Common myeloid progenitor, CD34-positive (primary cell): ENCODE results near the gene CST6.

Experiments
- CTCF ChIA-PET: fragments of 350-600 bp; sonication (Branson Sonifier 250); formaldehyde crosslinking; loops from one replicate; lab custom pipeline; 2021; ENCODE audit warnings: antibody characterized with exemption; lab: Charles Lee
- POLR2A ChIA-PET: fragments of 350-600 bp; sonication (Branson Sonifier 250); formaldehyde crosslinking; loops from one replicate; lab custom pipeline; 2021; ENCODE audit warnings: antibody characterized with exemption; lab: Charles Lee
- DNase-seq, 3 donors: peaks; one replicate each; pipeline versions ENCODE4 v3.0.0 to v3.0.0-alpha.2; 2013
- H3K27ac ChIP-seq, 2 experiments: 1 replicate in 1 of 2; 2 replicates in 1 of 2; pipeline ENCODE4 v1.7.0; 2013; ENCODE audit warnings: inconsistent platforms in 2 of 2, low read length in 2 of 2, mild to moderate bottlenecking in 2 of 2, low read depth in 1 of 2, moderate library complexity in 1 of 2; ENCODE audit not compliant: severe bottlenecking in 2 of 2, insufficient read depth in 1 of 2, poor library complexity in 1 of 2
- H3K27me3 ChIP-seq, 5 experiments: replicated peaks in 2 of 5; 1 replicate in 3 of 5; 2 replicates in 2 of 5; pipeline versions ENCODE4 v1.6.1 to v1.7.0; 2013; ENCODE audit warnings: low read length in 4 of 5, mild to moderate bottlenecking in 2 of 5, moderate library complexity in 2 of 5, inconsistent platforms in 1 of 5; ENCODE audit not compliant: insufficient read depth in 5 of 5, control insufficient read depth in 4 of 5
- H3K36me3 ChIP-seq, 4 experiments: 1 replicate in 2 of 4; 2 replicates in 2 of 4; pipeline versions ENCODE4 v1.6.1 to v1.7.0; 2013; ENCODE audit warnings: low read length in 3 of 4, control low read depth in 1 of 4, mild to moderate bottlenecking in 1 of 4; ENCODE audit not compliant: control insufficient read depth in 4 of 4, insufficient read depth in 4 of 4
- H3K4me1 ChIP-seq, 4 experiments: 1 replicate in 3 of 4; 2 replicates in 1 of 4; pipeline versions ENCODE4 v1.6.1 to v1.7.1; 2013; ENCODE audit warnings: low read length in 3 of 4, mild to moderate bottlenecking in 3 of 4, control low read depth in 1 of 4, inconsistent platforms in 1 of 4, moderate library complexity in 1 of 4; ENCODE audit not compliant: control insufficient read depth in 4 of 4, insufficient read depth in 4 of 4; ENCODE audit errors: control extremely low read depth in 1 of 4
- H3K4me3 ChIP-seq, 7 experiments: 1 replicate in 4 of 7; 2 replicates in 3 of 7; pipeline versions ENCODE4 v1.5.1 to v1.7.0; 2013; ENCODE audit warnings: mild to moderate bottlenecking in 7 of 7, low read length in 6 of 7, moderate library complexity in 6 of 7, inconsistent platforms in 2 of 7, low read depth in 2 of 7, control low read depth in 1 of 7; ENCODE audit not compliant: insufficient read depth in 4 of 7, control insufficient read depth in 1 of 7; ENCODE audit errors: extremely low read depth in 1 of 7
- H3K9me3 ChIP-seq, 5 experiments: 1 replicate in 4 of 5; 2 replicates in 1 of 5; pipeline versions ENCODE4 v1.6.1 to v1.7.1; 2013; ENCODE audit warnings: low read length in 4 of 5, mild to moderate bottlenecking in 2 of 5, inconsistent platforms in 1 of 5, low read depth in 1 of 5, moderate library complexity in 1 of 5; ENCODE audit not compliant: control insufficient read depth in 4 of 5, insufficient read depth in 2 of 5; ENCODE audit errors: control extremely low read depth in 1 of 5
- WGBS: methylation state at CpG from one replicate; pipeline ENCODE4 v1.1.5; 2013; ENCODE audit not compliant: insufficient coverage; 5-methylcytosine and 5-hydroxymethylcytosine counted together

CST6 gene

DNA sequence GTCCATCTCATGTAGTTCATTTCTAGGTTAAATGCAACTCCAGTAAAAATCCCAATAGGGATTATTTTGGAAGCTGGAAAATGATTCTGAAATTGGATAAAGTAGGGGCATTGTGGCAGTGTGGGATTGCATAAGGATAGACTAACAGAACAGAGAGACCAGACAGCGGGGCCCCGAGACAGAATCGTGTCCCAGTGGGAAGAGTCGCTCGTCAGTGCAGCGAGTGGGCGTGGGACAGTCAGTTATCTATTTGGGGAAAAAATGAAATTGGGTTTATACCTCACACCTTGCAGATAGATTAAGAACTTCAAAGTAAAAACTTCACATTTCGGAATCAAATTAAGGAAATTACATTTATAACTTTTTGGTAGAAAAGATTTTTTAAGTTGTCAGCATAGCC, 39.7 kb upstream of the CST6 start:
- WGBS: 100% methylated on average over 3 of the region's 8 CpGs
- no peak for DNase-seq
- Histone ChIP-seq H3K27me3 (no peaks in the 10 kb centered on the region), H3K27ac (no peak overlapping the region), H3K36me3 (peaks cover 15 to 61% (median 41%) of the 10 kb centered on the region in 4 experiments), H3K4me1 (no peaks in the 10 kb centered on the region), H3K9me3 (no peaks in the 10 kb centered on the region), H3K4me3 (no peak overlapping the region)
- CTCF ChIA-PET: interaction anchor here (0.9 to 1.3 kb wide), 3 partner anchors 9 to 88 kb away, joined by 3 to 4 read pairs (median 3); no protein-coding TSS in a partner anchor
- POLR2A ChIA-PET: interaction anchor here (0.9 kb wide), 1 partner anchor 9 kb away, joined by 4 read pairs; no protein-coding TSS in a partner anchor

DNA sequence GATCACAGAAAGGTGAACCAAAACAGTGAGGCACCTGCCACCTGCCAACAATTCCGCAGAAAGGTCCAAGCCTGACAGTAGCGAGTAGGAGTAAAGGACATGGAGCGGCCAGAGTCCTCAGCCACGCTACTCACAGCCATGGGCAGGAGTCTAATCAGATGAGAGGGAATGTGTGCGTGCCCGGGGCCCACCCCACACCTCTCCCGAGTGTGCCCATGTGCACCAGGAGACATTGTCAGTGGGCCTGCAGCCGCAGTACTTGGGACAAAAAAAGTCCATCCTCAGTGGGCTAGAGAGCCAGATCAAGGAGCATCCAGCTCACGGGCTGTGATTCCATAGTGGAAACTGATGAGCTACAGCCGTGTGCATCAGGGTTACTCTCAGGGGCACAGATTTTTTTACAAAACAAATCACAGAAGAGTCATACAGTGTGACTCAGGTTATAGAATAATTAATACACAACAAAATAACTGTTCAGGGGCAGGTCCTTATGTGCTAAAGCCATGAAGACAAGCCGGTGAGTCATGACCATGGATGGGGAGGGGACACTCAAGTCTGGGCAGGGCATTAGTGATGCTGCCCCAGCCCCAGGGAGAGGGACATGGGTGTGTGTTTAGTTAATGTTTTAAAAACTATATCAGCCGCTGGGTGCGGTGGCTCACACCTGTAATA, 38.2 kb upstream of the CST6 start:
- ChIA-PET CTCF (no interaction called here), POLR2A (no interaction called here)
- no peaks in the 10 kb centered on the region for H3K27me3 ChIP-seq
- no peak overlapping the region for H3K4me3 ChIP-seq
- WGBS: 92% methylated on average over 8 of the region's 13 CpGs
- peaks cover 15 to 61% (median 42%) of the 10 kb centered on the region in 4 experiments for H3K36me3 ChIP-seq
- no peak for DNase-seq
- no peaks in the 10 kb centered on the region for H3K9me3 ChIP-seq
- H3K4me1 ChIP-seq: no peaks in the 10 kb centered on the region
- H3K27ac ChIP-seq: no peak overlapping the region

DNA sequence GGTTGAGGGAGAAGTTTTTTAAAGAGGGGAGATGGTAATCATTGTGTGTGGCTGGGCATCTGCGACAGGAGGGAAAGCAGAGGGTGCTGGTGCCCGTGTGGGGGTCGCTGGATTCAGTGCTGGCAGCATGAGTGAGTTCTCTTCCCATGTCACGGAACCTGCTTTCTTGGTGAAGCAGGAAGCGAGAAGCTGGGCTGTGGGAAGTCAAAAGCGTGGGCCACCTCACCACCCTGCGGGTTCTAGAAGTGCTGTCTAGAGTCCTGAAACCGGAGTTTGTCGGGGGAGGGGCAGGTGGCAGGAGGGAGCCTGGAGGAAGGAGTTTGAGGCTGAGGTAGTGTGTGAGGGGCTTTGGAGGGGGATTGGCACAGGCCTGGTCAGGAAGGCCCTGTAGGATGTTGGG, 36.0 kb upstream of the CST6 start:
- Histone ChIP-seq H3K27me3 (no peaks in the 10 kb centered on the region), H3K4me3 (no peak overlapping the region), H3K27ac (no peak overlapping the region), H3K4me1 (no peaks in the 10 kb centered on the region), H3K36me3 (peaks cover 9 to 55% (median 39%) of the 10 kb centered on the region in 4 experiments), H3K9me3 (no peaks in the 10 kb centered on the region)
- DNase-seq: no peak
- WGBS: 96% methylated on average over 9 of the region's 9 CpGs
- ChIA-PET CTCF (no interaction called here), POLR2A (interaction anchor here (0.8 kb wide), 1 partner anchor 84 kb away, joined by 7 read pairs; no protein-coding TSS in a partner anchor)

DNA sequence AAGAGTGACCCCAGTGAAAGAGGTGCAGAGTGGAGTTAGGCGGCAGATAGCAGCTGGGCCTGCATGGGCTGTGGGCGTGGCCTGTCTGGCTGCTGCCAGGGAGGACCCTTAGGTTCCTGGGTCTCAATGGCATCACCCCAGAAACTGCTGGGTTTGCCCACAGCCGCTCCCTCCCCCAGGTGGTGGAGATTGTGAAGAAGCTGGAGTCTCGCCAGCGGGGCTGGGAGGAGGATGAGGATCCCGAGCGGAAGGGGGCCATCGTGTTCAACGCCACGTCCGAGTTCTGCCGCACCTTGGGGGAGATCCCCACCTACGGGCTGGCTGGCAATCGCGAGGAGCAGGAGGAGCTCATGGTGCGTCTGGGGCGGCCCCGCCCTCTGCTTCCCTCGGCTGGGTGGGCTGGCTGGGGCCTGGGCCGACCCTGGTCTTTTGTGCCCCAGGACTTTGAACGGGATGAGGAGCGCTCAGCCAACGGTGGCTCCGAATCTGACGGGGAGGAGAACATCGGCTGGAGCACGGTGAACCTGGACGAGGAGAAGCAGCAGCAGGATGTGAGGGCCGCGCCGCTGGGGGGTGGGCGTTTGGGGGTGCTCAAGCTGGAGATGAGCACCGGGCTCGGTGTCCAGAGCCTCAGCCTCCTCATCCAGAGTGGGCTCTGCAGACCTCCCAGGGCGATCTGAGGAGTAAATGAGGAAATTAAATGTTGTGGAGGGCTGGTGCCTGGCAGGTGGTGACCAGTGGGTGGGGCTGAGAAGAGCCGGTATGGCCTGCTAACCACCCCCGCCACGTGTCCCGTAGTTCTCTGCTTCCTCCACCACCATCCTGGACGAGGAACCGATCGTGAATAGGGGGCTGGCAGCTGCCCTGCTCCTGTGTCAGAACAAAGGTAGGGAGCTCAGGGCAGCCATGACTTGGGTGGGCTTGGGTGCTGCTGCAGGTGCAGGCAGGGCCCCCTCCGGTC, 35.3 kb upstream of the CST6 start:
- Histone ChIP-seq H3K27ac (no peak overlapping the region), H3K4me1 (no peaks in the 10 kb centered on the region), H3K9me3 (no peaks in the 10 kb centered on the region), H3K27me3 (no peaks in the 10 kb centered on the region), H3K4me3 (no peak overlapping the region), H3K36me3 (peaks cover 9 to 55% (median 39%) of the 10 kb centered on the region in 4 experiments)
- 93% methylated on average over 39 of the region's 43 CpGs for WGBS
- DNase-seq: no peak
- CTCF ChIA-PET: interaction anchor here (1.4 kb wide), 1 partner anchor 69 kb away, joined by 3 read pairs; no protein-coding TSS in a partner anchor
- POLR2A ChIA-PET: no interaction called here

DNA sequence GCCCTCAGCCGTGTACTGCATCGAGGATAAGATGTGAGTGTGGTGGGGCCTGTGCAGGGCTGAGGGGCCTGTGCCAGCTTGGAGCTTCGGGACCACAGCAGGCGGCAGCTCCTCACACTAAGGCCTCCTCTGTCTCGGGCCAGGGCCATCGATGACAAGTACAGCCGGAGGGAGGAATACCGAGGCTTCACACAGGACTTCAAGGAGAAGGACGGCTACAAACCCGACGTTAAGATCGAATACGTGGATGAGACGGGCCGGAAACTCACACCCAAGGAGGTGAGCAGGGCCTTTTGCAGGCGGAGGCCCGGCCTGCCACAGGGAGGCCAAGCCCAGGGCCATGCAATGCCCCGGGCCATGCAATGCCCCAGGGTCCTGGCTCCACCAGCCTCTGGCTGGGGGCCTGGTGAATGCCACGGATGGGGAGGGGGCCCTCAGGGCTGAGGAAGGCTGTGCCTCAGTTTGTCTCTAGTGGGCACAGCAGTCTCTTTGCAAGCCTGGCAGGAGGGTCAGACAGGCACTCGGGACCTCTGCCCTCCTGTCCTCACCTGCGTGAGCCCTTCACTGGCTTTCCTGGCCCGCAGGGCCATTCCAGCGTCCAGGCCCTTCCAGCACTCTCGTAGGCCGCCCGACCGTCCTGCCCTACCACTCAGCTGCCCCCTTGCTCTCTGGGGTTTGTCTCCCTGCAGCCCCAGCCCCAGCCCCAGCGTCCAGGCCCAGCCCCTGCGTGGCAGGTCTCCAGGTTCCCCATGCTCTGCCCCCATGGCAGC, 34.0 kb upstream of the CST6 start:
- POLR2A ChIA-PET: no interaction called here
- Histone ChIP-seq H3K36me3 (peaks cover 6 to 55% (median 37%) of the 10 kb centered on the region in 4 experiments), H3K27me3 (no peaks in the 10 kb centered on the region), H3K27ac (no peak overlapping the region), H3K4me1 (no peaks in the 10 kb centered on the region), H3K4me3 (no peak overlapping the region), H3K9me3 (no peaks in the 10 kb centered on the region)
- CTCF ChIA-PET: interaction anchor here (1.4 kb wide), 1 partner anchor 67 kb away, joined by 3 read pairs; no protein-coding TSS in a partner anchor
- DNase-seq: no peak
- WGBS: 97% methylated on average over 24 of the region's 29 CpGs

DNA sequence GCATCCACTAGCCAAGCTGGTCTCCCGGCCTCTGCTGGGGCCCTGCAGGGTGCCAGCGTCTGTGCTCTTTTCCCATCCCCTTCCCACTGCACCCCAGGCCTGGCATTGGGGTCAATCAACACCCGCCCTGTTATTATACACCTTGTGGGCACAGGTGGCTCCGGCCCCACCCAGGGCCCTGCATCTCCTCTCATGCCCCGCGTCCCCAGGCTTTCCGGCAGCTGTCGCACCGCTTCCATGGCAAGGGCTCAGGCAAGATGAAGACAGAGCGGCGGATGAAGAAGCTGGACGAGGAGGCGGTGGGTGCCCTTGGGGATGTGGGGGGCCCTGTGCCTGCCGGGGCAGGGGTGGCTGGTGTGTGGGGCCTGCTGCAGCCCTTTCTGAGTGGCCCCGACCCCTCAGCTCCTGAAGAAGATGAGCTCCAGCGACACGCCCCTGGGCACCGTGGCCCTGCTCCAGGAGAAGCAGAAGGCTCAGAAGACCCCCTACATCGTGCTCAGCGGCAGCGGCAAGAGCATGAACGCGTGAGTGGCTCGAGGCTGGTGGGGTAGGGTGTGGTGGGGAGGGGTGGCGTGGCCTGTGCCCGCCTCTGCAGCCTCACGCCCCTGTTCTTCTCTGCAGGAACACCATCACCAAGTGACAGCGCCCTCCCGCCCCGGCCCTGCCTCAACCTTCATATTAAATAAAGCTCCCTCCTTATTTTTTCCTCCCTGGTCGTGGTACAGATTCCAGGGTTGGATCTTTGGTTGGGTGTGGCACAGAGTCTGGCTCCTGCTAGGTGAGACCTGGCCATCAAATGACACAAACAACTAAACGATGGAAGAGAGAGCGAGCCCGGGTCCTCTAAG, 33.2 kb upstream of the CST6 start:
- no peak for DNase-seq
- H3K9me3 ChIP-seq: no peaks in the 10 kb centered on the region
- 97% methylated on average over 17 of the region's 34 CpGs for WGBS
- CTCF ChIA-PET: interaction anchor here (1.9 kb wide), 1 partner anchor 87 kb away, joined by 7 read pairs; the partner anchor contains the start of gene CCDC85B
- no peaks in the 10 kb centered on the region for H3K27me3 ChIP-seq
- H3K4me1 ChIP-seq: no peaks in the 10 kb centered on the region
- H3K27ac ChIP-seq: no peak overlapping the region
- H3K36me3 ChIP-seq: peaks cover 6 to 48% (median 33%) of the 10 kb centered on the region in 4 experiments
- POLR2A ChIA-PET: no interaction called here
- no peak overlapping the region for H3K4me3 ChIP-seq
